Measurements from ENCODE around the gene PRPF40A. TPM values are rescaled to one million over a fixed set of nuclear protein-coding genes. Genes with fewer than 3 reads are reported as not detected.

PRPF40A gene
- polyA plus RNA-seq, 4 donors, result 26.4 to 88.1 (median 43.5) TPM

DNA sequence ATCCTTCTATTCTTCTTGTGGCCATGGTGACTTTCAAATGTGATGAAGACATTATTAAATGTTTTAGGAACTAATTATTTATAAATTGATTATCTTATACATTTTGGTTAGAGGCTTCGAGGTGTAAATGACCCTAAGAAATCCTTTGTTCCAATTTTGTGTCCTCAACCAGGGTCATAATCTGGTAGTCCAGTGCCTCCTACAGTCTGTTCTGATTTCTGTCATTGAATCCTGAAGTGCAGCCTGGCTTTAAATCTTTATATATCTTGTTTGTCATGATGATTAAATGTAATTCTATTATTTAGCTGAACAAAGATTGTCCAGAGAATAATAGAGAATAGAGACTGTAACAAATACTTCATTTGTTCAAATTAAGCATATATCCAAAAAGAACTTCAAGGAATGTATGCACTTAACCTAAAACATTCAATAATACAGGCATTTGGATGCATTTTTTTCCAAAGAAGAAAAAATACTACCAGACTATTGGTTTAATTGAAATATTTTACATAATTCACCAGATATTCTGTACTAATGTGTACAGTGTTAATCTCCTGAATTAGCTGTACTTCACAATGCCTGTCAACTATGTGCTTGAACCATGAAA, 89.8 kb downstream of the PRPF40A start:
- no peaks in the 10 kb centered on the region for H3K9me3 ChIP-seq (ENCODE audit: control insufficient read depth in 2 of 2, insufficient read depth in 1 of 2, low read depth in 1 of 2, low read length in 1 of 2)
- H3K4me1 ChIP-seq (ENCODE audit: control insufficient read depth in 3 of 3, insufficient read depth in 2 of 3, low read depth in 1 of 3, low read length in 2 of 3), result no peaks in the 10 kb centered on the region
- peaks cover 0 to 13% (median 2%) of the 10 kb centered on the region in 3 donors for H3K36me3 ChIP-seq (ENCODE audit: control insufficient read depth in 3 of 3, insufficient read depth in 2 of 3, low read depth in 1 of 3, low read length in 3 of 3)
- no peak overlapping the region for H3K27ac ChIP-seq (ENCODE audit: low read depth in 1 of 3, low read length in 2 of 3)
- FAIRE-seq (no peak), DNase-seq (peak; percentile 35 to 48)
- no peaks in the 10 kb centered on the region for H3K27me3 ChIP-seq (ENCODE audit: control insufficient read depth in 3 of 3, insufficient read depth in 3 of 3, low read length in 3 of 3)
- WGBS, 3 donors, result 0 to 4% (median 3%) methylated on average over 1 of the region's 1 CpG
- H3K4me3 ChIP-seq (ENCODE audit: low read depth in 1 of 3, low read length in 3 of 3), result no peak overlapping the region

- WGBS, 3 donors, result 65 to 67% (median 66%) methylated on average over 4 of the region's 4 CpGs
- H3K27me3 ChIP-seq (ENCODE audit: control insufficient read depth in 3 of 3, insufficient read depth in 3 of 3, low read length in 3 of 3), result no peaks in the 10 kb centered on the region
- FAIRE-seq (no peak), DNase-seq (no peak)
- peaks cover 0 to 12% (median 2%) of the 10 kb centered on the region in 3 donors for H3K36me3 ChIP-seq (ENCODE audit: control insufficient read depth in 3 of 3, insufficient read depth in 2 of 3, low read depth in 1 of 3, low read length in 3 of 3)
- no peaks in the 10 kb centered on the region for H3K9me3 ChIP-seq (ENCODE audit: control insufficient read depth in 2 of 2, insufficient read depth in 1 of 2, low read depth in 1 of 2, low read length in 1 of 2)
- H3K4me1 ChIP-seq (ENCODE audit: control insufficient read depth in 3 of 3, insufficient read depth in 2 of 3, low read depth in 1 of 3, low read length in 2 of 3), result no peaks in the 10 kb centered on the region
- no peak overlapping the region for H3K4me3 ChIP-seq (ENCODE audit: low read depth in 1 of 3, low read length in 3 of 3)
- no peak overlapping the region for H3K27ac ChIP-seq (ENCODE audit: low read depth in 1 of 3, low read length in 2 of 3)
Observed at GRCh38 chr2:152626911-152627339, 90.3 kb downstream of the PRPF40A start.

DNA sequence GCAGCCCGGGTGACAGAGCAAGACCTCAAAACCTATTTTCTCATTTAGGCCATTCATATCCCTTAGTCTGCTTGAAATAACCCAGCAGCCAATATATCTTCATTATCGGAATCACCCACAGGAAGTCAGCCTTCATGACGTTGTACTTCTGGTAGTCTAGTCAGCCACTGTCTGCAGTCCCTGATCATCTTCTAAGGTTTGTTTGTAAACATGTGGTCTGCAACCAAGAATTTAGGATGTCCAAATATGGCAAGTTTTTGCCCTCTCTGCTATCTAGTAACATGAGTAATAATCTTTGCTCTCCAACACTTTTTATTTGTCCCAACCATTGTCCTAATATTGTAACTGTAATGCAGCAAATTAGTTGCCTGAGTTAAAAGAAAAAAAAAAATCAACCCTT, 92.5 kb downstream of the PRPF40A start:
- DNase-seq (no peak), FAIRE-seq (no peak)
- Histone ChIP-seq H3K9me3 (ENCODE audit: control insufficient read depth in 2 of 2, insufficient read depth in 1 of 2, low read depth in 1 of 2, low read length in 1 of 2) (no peaks in the 10 kb centered on the region), H3K27me3 (ENCODE audit: control insufficient read depth in 3 of 3, insufficient read depth in 3 of 3, low read length in 3 of 3) (no peaks in the 10 kb centered on the region), H3K4me1 (ENCODE audit: control insufficient read depth in 3 of 3, insufficient read depth in 2 of 3, low read depth in 1 of 3, low read length in 2 of 3) (no peaks in the 10 kb centered on the region), H3K36me3 (ENCODE audit: control insufficient read depth in 3 of 3, insufficient read depth in 2 of 3, low read depth in 1 of 3, low read length in 3 of 3) (peaks cover 0 to 16% (median 3%) of the 10 kb centered on the region in 3 donors), H3K27ac (ENCODE audit: low read depth in 1 of 3, low read length in 2 of 3) (no peak overlapping the region), H3K4me3 (ENCODE audit: low read depth in 1 of 3, low read length in 3 of 3) (no peak overlapping the region)
- 74 to 89% (median 80%) methylated on average over 3 of the region's 3 CpGs for WGBS, 3 donors

DNA sequence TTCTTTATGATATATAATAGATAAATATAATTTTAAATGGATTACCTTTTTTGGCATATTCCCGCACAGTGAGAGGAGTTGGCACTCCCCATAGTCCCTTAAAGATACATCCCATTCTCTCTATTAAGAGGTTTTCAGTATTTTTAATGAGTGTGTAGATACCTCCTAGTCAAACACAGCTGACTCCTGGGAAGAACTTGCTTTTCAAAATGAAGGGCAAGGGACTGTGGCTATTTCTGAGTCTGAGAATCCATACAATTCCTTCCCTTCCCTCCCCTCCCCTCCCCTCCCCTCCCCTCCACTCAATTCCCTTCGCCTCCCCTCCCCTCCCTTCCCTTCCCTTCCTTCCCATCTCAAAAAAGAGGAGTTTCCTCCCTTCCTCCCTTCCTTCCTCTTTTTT, 93.5 kb downstream of the PRPF40A start:
- no peaks in the 10 kb centered on the region for H3K27me3 ChIP-seq (ENCODE audit: control insufficient read depth in 3 of 3, insufficient read depth in 3 of 3, low read length in 3 of 3)
- peaks cover 0 to 19% (median 4%) of the 10 kb centered on the region in 3 donors for H3K36me3 ChIP-seq (ENCODE audit: control insufficient read depth in 3 of 3, insufficient read depth in 2 of 3, low read depth in 1 of 3, low read length in 3 of 3)
- H3K27ac ChIP-seq (ENCODE audit: low read depth in 1 of 3, low read length in 2 of 3), result no peak overlapping the region
- WGBS, 3 donors, result 97 to 100% (median 97%) methylated on average over 1 of the region's 2 CpGs
- H3K9me3 ChIP-seq (ENCODE audit: control insufficient read depth in 2 of 2, insufficient read depth in 1 of 2, low read depth in 1 of 2, low read length in 1 of 2), result no peaks in the 10 kb centered on the region
- DNase-seq (no peak), FAIRE-seq (no peak)
- no peak overlapping the region for H3K4me3 ChIP-seq (ENCODE audit: low read depth in 1 of 3, low read length in 3 of 3)
- no peaks in the 10 kb centered on the region for H3K4me1 ChIP-seq (ENCODE audit: control insufficient read depth in 3 of 3, insufficient read depth in 2 of 3, low read depth in 1 of 3, low read length in 2 of 3)

- Histone ChIP-seq H3K27ac (ENCODE audit: low read depth in 1 of 3, low read length in 2 of 3) (no peak overlapping the region), H3K36me3 (ENCODE audit: control insufficient read depth in 3 of 3, insufficient read depth in 2 of 3, low read depth in 1 of 3, low read length in 3 of 3) (peaks cover 0 to 17% (median 4%) of the 10 kb centered on the region in 3 donors), H3K4me3 (ENCODE audit: low read depth in 1 of 3, low read length in 3 of 3) (no peak overlapping the region), H3K4me1 (ENCODE audit: control insufficient read depth in 3 of 3, insufficient read depth in 2 of 3, low read depth in 1 of 3, low read length in 2 of 3) (no peaks in the 10 kb centered on the region), H3K27me3 (ENCODE audit: control insufficient read depth in 3 of 3, insufficient read depth in 3 of 3, low read length in 3 of 3) (no peaks in the 10 kb centered on the region), H3K9me3 (ENCODE audit: control insufficient read depth in 2 of 2, insufficient read depth in 1 of 2, low read depth in 1 of 2, low read length in 1 of 2) (no peaks in the 10 kb centered on the region)
- no peak for DNase-seq
- WGBS, 3 donors, result 79 to 85% (median 82%) methylated on average over 13 of the region's 13 CpGs
- FAIRE-seq, result no peak
Observed at GRCh38 chr2:152623076-152623740, 94.1 kb downstream of the PRPF40A start.

GRCh38 chr2:152622219-152622618, 95.0 kb downstream of the PRPF40A start:
- H3K4me3 ChIP-seq (ENCODE audit: low read depth in 1 of 3, low read length in 3 of 3), result no peak overlapping the region
- no peaks in the 10 kb centered on the region for H3K27me3 ChIP-seq (ENCODE audit: control insufficient read depth in 3 of 3, insufficient read depth in 3 of 3, low read length in 3 of 3)
- no peaks in the 10 kb centered on the region for H3K9me3 ChIP-seq (ENCODE audit: control insufficient read depth in 2 of 2, insufficient read depth in 1 of 2, low read depth in 1 of 2, low read length in 1 of 2)
- H3K4me1 ChIP-seq (ENCODE audit: control insufficient read depth in 3 of 3, insufficient read depth in 2 of 3, low read depth in 1 of 3, low read length in 2 of 3), result no peaks in the 10 kb centered on the region
- DNase-seq (no peak), FAIRE-seq (no peak)
- H3K36me3 ChIP-seq (ENCODE audit: control insufficient read depth in 3 of 3, insufficient read depth in 2 of 3, low read depth in 1 of 3, low read length in 3 of 3), result peaks cover 0 to 16% (median 4%) of the 10 kb centered on the region in 3 donors
- WGBS, 3 donors, result 77 to 96% (median 93%) methylated on average over 3 of the region's 3 CpGs
- no peak overlapping the region for H3K27ac ChIP-seq (ENCODE audit: low read depth in 1 of 3, low read length in 2 of 3)

- FAIRE-seq (no peak), DNase-seq (no peak)
- Histone ChIP-seq H3K27ac (ENCODE audit: low read depth in 1 of 3, low read length in 2 of 3) (no peak overlapping the region), H3K9me3 (ENCODE audit: control insufficient read depth in 2 of 2, insufficient read depth in 1 of 2, low read depth in 1 of 2, low read length in 1 of 2) (no peaks in the 10 kb centered on the region), H3K4me1 (ENCODE audit: control insufficient read depth in 3 of 3, insufficient read depth in 2 of 3, low read depth in 1 of 3, low read length in 2 of 3) (no peaks in the 10 kb centered on the region), H3K4me3 (ENCODE audit: low read depth in 1 of 3, low read length in 3 of 3) (no peak overlapping the region), H3K36me3 (ENCODE audit: control insufficient read depth in 3 of 3, insufficient read depth in 2 of 3, low read depth in 1 of 3, low read length in 3 of 3) (peaks cover 0 to 16% (median 2%) of the 10 kb centered on the region in 3 donors), H3K27me3 (ENCODE audit: control insufficient read depth in 3 of 3, insufficient read depth in 3 of 3, low read length in 3 of 3) (no peaks in the 10 kb centered on the region)
- WGBS, 3 donors, result 83 to 87% (median 87%) methylated on average over 9 of the region's 9 CpGs
Observed at GRCh38 chr2:152620985-152621384, 96.3 kb downstream of the PRPF40A start.

DNA sequence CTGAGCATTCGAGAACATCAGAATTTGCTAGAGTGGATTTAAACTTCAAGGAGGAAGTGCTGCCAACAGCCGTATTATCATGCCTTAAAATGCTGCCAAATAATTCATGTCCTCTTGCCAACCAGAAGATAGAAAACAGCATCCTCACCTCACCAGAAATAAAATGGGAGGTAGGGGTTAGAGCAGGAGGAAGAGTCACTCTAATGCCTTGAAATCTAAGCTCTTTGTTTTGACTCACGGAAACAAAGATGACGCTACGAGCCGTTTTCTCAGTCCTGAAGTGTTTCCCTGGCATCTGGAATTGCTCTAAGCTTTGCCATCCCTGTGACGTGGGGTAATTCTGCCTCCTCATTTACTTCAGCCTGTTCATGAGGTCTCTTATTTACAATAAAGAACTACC, 97.1 kb downstream of the PRPF40A start:
- Histone ChIP-seq H3K9me3 (ENCODE audit: control insufficient read depth in 2 of 2, insufficient read depth in 1 of 2, low read depth in 1 of 2, low read length in 1 of 2) (no peaks in the 10 kb centered on the region), H3K4me3 (ENCODE audit: low read depth in 1 of 3, low read length in 3 of 3) (no peak overlapping the region), H3K4me1 (ENCODE audit: control insufficient read depth in 3 of 3, insufficient read depth in 2 of 3, low read depth in 1 of 3, low read length in 2 of 3) (no peaks in the 10 kb centered on the region), H3K36me3 (ENCODE audit: control insufficient read depth in 3 of 3, insufficient read depth in 2 of 3, low read depth in 1 of 3, low read length in 3 of 3) (peaks cover 0 to 16% (median 2%) of the 10 kb centered on the region in 3 donors), H3K27ac (ENCODE audit: low read depth in 1 of 3, low read length in 2 of 3) (no peak overlapping the region), H3K27me3 (ENCODE audit: control insufficient read depth in 3 of 3, insufficient read depth in 3 of 3, low read length in 3 of 3) (no peaks in the 10 kb centered on the region)
- no peak for DNase-seq
- WGBS, 3 donors, result 85 to 95% (median 92%) methylated on average over 7 of the region's 7 CpGs
- no peak for FAIRE-seq

All from small intestine (tissue), 7 donors.